HG03520 (cell line): ENCODE results near the gene HOXC10.

Experiments used
- ATAC-seq: cut with Tn5 transposase; IDR thresholded peaks from one replicate; pipeline ENCODE4 v1.9.1; 2021; ENCODE audit warnings: mild to moderate bottlenecking, moderate library complexity; ENCODE audit not compliant: unreplicated experiment

The HOXC10 gene

DNA sequence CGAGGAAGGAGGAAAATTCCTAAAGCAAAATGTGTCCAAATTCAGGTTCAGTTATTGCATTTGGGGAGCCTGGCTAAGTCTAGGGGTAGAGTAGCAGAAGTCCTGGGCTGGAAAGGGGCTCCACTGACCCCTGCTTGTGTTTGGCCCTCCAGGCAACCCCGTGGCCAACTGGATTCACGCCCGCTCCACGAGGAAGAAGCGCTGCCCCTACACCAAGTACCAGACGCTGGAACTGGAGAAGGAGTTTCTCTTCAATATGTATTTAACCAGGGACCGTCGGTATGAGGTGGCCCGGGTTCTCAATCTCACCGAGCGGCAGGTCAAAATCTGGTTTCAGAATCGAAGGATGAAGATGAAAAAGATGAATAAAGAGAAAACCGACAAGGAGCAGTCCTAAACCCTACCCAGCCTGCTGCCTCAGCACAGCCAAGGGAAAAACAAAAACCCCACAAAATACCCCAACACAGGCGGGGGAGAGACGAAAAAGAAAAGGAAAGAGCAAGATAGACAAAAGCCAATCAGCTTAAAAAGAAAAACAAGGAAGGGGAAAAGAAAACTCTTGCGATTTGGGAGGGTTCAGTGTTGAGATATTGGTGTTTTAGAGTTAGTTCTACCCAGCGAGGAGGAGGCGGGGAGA, 17.4 kb downstream of the HOXC10 start:
- ATAC-seq = no peak

DNA sequence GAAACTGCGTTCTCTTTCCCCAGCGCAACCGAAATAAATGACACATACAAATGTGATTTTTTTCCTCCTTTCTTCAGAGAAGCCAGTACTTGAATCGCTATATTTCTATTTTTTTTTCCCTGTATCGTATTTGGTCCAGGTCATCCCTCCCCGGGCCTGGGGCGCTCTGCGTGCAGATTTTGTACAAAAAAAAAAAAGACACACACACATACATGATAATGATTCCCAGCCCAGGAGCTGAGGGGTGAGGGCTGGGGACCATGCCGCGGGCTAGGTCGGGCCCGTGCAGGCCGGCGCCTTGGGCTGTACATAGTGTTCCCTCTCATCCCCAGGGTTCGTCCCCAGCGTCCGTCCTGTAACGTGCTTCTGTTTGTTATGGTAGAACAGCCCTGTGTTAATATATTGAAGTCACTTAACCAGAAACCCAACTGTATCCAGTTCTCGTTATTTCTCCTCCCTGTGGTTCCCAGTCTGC, 18.0 kb downstream of the HOXC10 start:
- ATAC-seq = no peak

DNA sequence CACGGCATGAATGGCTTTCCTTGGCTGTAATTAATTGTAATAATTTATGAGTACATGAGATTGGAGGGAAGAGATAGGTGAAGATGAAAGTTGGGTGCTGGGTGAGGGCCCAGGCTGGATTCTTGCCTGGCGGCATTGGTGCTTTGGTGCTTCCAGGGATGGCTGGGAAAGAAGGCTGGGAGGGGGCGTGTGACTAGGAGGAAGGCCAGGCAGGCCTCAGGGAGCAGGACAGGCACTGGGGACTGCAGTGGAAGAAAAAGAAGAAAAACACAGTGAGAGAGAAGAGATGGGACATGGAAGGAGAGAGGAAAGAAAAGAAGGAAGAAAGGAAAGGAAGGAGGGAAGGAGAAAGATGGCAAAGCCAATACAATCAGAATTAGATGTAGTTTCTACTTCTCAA, 18.7 kb downstream of the HOXC10 start:
- ATAC-seq = no peak

DNA sequence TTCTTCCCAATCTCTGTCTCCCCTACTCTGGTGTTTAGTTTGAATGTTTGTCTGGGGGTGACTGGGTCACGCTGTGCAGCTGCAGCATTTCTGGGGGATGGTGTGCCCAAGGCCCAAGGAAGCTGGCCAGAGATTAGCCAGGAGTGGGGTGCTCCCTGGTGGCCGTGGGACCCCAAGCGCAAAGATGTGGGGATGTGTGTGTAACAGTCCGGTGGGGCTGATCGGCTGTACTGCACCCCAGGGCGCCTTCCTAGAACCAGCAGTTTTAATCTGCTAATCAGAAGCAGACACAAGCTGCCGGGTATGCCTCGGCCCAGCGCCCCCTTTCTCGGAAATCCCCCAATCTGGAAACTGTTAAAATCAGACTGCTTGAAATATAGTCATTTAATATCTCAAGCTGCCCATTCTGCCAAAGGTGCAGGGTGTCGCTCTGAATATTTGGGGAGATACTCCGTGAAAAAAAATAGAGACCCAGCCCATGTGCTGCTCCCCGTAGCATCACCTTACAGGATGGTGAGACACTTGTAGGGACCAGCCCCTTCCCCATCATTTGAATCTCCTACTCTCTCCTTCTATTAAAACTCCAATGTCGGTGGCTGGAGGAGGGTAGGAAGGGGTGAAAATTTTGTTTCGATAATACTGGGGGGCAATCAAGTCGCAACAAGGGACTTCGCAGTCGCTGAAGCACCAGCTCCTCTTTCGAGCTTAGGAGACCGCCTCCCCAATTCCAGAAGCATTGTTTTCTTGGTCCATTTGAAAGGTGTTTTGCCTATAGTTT, 19.3 kb downstream of the HOXC10 start:
- no peak for ATAC-seq

DNA sequence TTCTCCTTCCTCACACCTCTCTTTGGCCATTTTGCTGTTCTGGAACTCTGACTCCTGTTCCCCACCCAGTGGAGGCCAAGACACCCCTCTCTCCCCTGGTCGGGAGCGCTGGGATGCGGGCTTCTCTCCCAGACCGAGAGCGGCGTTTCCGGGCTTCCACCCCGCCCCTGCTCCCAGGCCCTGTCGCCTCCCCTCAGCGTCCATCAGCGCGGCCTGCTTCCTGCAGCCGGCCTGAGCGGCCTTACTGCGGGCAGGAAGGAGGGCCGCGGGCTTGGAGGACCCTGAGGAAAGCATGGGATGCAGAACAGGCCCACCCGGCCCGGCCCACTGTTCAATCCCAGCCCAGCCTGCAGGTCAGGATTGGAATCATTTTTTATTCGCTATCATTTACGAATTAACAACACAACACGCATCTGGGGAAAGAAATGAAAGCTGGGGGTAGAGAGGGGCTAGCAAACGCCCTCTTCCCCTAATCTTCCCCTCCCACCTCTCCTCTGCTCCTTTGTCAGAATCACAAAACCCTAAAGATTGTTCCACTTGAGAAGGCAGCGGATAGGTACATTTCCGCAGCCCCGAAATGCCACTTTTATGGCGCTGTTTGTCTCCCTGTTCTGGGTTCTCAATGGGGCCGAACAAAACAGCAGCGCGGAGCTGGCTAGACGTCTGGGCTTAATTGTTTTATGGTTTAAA, 20.0 kb downstream of the HOXC10 start:
- ATAC-seq = no peak

DNA sequence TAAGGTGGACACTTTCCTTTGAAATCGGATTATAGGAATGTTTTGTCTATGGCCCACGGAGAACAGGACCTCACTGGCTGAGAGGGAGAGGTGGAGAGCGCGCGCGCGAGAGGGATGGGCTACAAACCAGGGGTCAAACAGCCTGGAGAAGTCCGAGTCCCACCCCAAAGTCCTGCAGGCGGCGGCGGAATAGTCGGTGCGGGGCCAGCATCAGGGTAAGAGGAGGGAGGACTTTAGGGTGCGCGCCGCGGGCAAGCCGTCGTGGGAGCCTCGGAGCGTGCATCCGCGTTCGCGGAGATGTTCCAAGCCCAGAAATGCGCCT, 20.5 kb downstream of the HOXC10 start:
- no peak for ATAC-seq

DNA sequence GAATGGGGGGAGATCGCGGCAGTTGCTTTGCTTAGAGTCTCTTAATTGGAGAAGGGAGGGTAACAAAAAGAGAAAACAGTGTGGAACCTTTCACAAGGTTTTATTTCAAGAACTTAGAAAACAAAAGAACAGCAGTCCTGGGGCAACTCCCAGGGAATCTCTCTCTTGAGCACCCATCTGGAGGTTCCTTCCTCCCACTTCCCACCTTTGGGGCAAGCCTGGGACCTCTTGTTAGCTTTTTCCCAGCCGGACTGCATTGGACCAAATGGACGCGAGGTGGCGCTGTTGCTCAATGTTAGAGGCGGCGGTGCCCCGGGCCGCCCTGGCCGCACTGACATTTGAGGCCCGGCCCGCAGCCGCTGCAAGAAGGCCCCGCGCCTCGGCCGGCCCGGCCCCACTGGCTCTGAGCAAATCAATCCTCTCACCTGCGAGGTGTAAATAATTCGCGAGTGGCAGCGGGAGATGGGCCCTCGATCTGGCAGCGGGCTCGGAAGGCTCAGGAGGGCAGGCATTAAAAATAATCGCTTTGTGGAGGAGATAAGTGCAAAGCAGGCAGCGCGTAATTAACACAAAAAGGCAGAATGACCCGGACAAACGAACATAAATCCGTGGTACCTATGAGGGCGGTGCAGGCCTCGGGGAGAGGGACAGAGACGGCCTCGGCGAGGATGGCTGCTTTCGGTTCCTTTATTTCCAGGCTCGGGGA, 21.1 kb downstream of the HOXC10 start:
- peak; percentile 76 for ATAC-seq

DNA sequence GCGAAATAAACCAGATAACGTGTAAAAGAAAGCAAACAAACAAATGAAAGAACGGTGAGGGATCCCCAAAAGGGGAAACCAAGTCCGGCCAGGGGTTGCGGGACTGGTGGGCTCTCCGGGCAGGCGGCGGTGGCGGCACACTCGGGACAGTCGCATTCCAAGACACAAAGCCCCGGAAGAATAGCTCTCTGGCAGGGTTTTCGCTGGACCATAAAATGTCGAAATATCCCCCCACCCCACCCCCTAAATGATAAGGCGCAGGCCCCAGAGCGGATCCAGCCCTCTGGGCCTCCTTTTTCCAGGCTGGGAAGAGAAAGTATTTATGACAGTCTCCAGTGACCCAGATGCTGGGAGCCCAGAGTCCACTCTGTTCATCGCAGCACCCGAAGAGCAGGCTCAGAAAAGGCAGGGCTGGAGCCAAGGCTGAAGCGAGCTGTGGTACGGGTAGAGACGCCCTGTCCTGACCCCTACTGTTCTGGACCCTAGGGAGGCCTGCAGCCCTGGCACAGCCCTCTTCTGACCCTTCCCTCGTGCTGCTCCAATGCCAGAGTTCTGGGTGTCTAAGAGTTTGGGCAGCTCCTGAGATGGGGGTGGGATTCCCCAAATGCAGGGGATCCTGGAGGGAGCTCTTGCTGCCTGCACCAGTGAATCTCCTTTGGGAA, 21.7 kb downstream of the HOXC10 start:
- ATAC-seq = no peak

DNA sequence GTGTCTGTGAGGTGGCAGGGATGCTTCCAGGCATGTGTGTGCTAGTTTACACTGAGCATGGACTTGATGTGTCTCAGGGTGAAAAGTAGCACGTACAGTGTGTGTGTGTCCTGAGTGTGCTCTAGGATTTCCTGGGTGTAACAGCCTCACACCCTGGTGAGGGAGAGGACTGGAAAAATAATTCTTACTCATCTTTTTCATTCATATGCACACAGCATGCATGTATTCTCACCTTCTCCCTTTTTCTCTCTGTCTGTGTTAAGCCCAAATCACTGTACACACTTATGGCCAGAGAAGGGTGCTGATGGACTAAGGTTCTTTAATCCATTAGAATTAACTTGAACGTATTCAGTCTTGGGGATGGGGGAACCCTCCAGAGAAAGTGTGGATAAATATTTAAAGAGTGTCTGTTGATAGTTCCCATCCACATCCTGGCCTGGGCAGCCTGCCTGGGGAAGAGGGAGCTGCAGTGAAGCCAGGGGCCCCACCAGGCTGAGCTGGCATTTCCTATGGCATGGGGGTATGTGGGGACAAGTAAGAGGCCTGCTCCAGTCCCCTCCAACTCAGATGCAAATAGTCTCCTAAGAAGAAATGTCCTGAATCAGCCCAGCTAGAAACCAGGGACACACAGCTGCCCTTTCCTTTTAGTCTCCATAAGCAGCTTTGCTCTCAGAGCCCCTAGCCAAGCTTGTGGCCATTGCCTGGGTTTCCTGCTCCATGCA, 22.8 kb downstream of the HOXC10 start:
- ATAC-seq = no peak

DNA sequence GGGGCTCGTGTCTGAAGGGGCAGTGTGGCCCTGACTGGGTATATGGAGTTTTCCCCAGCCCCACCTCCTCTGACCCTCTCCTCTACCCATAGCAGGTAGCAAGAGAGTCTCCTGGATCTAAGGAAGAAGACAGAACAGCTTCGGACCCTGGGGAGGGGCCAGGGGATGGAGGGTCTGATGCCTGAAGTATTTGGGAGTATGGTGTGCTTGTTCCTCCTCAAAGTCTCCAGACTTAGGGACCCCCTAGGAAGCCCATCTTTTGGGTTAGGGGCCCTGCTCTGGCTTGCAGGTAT, 23.3 kb downstream of the HOXC10 start:
- ATAC-seq = no peak

DNA sequence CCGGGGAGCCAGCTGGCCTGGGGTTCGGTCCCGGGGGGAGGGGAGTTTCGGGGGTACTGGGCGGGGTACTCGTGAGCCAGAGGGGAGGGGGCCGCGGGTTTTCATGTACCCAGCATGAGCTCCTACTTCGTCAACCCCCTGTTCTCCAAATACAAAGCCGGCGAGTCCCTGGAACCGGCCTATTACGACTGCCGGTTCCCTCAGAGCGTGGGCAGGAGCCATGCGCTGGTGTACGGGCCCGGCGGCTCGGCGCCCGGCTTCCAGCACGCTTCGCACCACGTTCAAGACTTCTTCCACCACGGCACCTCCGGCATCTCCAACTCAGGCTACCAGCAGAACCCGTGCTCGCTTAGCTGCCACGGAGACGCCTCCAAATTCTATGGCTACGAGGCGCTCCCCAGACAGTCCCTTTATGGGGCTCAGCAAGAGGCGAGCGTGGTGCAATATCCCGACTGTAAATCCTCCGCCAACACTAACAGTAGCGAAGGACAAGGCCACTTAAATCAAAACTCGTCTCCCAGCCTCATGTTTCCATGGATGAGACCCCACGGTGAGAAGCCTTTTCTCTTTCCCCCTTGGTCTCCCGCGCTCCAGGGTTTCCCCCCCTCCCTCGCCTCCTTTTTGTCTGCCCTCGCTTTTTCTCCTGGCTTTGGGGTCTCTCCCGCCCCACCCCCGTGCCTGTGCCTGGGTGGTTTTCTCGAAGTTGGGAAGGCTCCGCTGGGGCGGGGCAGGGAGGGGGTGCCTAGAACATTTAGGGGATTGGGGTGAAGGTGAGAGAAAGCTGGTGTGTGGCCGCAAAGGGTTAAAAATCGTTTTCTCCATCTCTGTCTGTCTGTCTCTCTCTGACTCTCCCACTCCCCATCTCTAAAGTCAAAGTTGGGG, 24.5 kb downstream of the HOXC10 start:
- no peak for ATAC-seq

DNA sequence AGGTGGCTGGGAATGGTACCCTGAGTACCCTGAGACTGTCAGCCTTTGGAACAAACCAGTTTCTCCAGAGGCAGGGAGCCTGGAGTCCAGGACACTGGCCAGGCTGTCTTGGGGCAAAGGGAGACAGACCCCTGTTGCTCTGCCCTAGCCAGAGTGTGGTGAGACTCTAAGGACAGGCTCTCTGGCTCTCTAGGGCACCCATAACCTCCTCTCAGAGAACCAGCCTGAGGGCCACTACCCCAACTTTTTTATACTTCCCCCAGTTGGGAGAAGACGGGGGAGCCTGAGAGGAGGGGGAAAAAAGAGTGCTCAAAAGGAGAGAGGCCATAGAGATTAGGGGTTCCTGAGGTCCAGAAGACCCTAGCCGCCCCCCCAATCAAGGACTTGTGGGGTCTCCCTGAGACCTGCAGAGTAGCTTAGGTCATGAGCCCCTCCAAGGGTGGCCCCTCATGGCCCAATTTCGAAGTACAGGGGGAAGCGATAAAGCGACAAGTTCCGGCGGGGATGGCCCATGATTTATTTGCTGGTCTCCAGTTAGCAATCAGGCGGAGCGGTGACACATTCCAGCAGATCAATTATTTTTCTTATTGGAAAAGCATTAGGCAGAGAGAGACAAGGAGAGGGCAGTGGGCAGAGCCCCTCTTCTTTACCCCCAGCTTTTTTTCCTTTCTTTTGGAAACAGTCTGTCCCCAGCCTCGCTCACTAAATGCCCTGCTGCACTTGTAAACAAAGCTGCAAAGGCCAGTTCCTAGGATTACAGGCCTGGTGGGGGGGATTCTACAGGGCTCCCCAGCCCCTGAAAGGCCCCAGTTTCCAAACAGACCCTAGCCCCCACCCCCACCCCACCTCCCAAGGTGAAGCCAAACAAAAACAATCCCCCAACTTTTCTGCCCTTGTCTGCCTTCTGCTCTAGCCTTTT, 25.4 kb downstream of the HOXC10 start:
- ATAC-seq = no peak

DNA sequence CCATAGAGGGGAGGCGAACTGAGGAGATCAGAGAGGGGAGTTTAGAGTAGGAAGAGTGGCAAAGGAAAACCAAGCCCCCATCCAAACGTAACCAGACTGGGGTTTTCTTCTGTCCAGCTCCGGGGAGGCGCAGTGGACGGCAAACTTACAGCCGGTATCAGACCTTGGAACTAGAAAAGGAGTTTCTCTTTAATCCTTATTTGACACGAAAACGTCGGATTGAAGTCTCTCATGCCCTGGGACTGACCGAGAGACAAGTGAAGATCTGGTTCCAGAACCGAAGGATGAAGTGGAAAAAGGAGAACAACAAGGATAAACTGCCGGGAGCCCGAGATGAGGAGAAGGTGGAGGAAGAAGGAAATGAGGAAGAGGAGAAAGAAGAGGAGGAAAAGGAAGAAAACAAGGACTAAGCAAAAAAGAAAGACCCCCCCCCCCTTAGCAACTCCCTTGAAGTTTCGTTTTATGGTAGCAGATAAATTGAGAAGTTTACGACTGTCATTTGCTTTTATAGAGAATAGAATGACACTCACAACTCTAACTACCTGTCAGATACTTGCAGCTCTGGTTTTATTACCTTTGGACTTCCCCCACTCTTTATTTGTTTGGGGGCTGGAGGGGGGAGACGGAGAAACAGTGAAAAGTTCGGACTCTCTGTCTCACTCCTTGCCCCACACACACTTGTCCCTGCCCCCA, 26.2 kb downstream of the HOXC10 start:
- no peak for ATAC-seq

DNA sequence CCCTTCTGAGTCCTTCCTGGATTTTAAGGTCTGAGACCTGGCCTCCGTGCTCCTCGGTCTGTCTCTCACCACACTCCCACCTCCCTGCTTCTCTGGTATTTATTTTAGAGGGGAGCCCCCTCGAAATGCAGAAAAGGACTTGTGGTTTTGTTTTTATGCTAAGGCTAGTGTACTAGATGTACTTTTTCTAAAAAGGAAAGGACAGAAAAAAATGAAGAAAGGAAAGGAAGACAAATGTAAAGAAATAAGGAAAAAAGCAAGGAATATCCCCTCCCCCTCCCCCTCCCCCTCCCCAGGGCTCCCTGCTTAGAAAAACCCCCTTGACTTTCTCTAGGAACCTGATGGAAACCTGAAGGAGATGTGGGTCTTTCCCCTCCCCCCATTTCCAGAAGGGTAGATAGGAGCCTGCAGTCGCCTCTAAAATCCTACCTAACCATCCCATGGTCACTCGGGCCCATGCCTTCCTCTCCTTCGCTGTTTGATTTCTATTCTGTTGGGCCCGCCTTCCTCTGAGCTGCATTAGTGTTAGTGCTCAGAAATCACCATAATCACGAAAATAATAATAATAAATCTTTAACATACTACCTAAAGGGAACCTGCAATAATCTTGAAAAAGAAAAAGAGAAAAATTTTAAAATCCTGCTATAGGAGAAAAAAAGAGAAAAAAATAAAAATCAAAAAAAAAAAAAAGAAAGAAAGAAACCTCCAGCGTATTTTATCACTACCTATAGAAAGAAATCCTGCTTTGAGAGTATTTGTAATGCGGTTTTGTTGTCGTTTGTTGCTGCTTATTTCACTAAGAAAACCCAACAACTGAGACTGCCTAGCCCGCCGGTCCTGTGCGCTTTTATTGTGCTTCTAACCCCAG, 27.0 kb downstream of the HOXC10 start:
- no peak for ATAC-seq

DNA sequence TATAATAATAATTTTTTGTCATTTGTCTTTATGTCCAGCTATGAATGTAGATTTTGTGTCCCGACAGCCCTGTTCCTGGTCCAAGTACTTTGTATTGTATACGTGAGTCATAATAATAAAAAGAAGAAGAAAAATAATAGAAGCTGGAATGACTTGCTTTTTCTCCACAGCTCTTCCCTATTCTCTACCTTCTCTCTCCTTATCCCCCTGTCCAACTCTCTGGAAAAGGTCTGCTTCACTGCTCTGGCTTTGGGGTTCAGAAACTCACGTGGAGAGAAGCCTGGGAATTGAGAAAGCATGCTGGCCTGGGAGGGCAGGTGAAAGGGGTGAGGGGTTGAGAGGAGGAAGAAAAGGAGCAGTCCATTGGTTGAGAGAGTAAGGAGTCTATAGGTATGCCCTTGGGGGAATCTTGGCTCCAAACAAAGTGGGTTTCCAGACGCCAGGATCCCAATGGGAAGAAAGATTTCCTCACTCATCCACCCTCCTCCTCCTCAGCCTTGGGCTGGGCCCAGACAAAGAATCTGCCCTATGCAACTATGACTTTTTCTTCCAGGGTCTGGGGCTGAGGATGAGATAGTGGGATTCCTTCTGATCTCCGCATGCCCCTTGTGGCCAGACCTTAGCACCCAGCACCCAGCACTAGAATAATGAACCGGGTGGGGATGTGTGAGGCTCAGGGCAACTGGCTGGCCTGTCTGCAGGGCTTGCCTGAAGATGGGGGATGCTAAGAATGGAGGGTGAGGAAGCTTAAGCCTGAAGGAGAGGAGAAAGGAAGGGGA, 27.9 kb downstream of the HOXC10 start:
- ATAC-seq = no peak

DNA sequence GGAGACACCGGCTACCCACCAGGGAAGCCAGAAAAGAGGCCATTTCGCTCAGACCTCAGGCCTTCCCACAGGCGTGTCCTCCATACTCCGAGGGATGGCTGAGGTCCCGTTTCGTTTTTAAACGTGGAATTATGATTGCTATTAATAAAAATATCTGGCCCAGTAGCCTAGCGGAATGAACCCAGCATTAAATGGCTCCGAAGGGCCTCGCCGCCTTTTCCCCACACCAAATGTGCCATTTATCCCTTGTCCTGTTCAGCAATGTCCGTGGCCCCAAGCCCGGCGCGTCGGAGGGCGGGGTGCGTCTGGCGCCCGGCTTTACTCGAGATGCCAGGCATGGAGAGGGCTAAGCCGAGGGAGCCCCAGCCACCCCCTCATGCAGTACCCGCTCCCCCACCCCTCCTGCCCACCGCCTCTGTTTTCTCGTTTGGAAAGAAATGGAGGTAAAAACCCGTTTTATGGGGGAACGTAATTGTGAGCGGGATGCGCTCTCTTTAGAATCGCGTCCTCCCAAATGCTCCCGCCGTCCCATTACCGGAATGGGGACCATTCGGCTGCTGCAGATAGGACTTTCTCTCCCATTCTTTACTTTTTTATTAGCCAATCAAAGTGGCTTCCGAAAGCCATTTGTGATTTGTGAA, 29.6 kb downstream of the HOXC10 start:
- no peak for ATAC-seq
